NCI-H1092 (cell line): ENCODE results near the gene PRKAG3.

Source experiments
- DNase-seq: peaks from one replicate; lab custom pipeline; 2025; lab: John Stamatoyannopoulos, UW

PRKAG3 gene

GRCh38 chr2:218814540-218815243 lies 16.9 kb downstream of the PRKAG3 start:
- no peak for DNase-seq

- DNase-seq, result no peak
Measured at GRCh38 chr2:218813771-218814460, 17.7 kb downstream of the PRKAG3 start.

GRCh38 chr2:218812861-218813260 lies 18.7 kb downstream of the PRKAG3 start:
- no peak for DNase-seq

- no peak for DNase-seq
Measured at GRCh38 chr2:218812096-218812815, 19.3 kb downstream of the PRKAG3 start.

- no peak for DNase-seq
Measured at GRCh38 chr2:218811382-218811781, 20.2 kb downstream of the PRKAG3 start.

GRCh38 chr2:218810256-218810655 lies 21.3 kb downstream of the PRKAG3 start:
- no peak for DNase-seq

- no peak for DNase-seq
Measured at GRCh38 chr2:218809515-218809914, 22.1 kb downstream of the PRKAG3 start.

GRCh38 chr2:218807626-218808025 lies 24.0 kb downstream of the PRKAG3 start:
- DNase-seq, result no peak

- no peak for DNase-seq
Measured at GRCh38 chr2:218806346-218806978, 25.1 kb downstream of the PRKAG3 start.

GRCh38 chr2:218805627-218806026 lies 26.0 kb downstream of the PRKAG3 start:
- no peak for DNase-seq

GRCh38 chr2:218804817-218805216 lies 26.8 kb downstream of the PRKAG3 start:
- DNase-seq, result no peak

GRCh38 chr2:218802386-218802994 lies 29.1 kb downstream of the PRKAG3 start:
- no peak for DNase-seq

GRCh38 chr2:218799990-218800389 lies 31.6 kb downstream of the PRKAG3 start:
- no peak for DNase-seq

GRCh38 chr2:218798767-218799504 lies 32.7 kb downstream of the PRKAG3 start:
- no peak for DNase-seq

- DNase-seq, result no peak
Measured at GRCh38 chr2:218796691-218797090, 34.9 kb downstream of the PRKAG3 start.

- DNase-seq, result no peak
Measured at GRCh38 chr2:218792433-218792832, 39.2 kb downstream of the PRKAG3 start.

- DNase-seq, result no peak
Measured at GRCh38 chr2:218788529-218789255, 42.9 kb downstream of the PRKAG3 start.

- DNase-seq, result no peak
Measured at GRCh38 chr2:218786133-218786532, 45.5 kb downstream of the PRKAG3 start.

- no peak for DNase-seq
Measured at GRCh38 chr2:218785103-218785502, 46.5 kb downstream of the PRKAG3 start.

GRCh38 chr2:218783688-218784087 lies 47.9 kb downstream of the PRKAG3 start:
- no peak for DNase-seq

GRCh38 chr2:218782528-218782844 lies 49.1 kb downstream of the PRKAG3 start:
- no peak for DNase-seq
